ENCODE measurements around the gene ZNF280A.
A peak's percentile ranks its signal among the peaks of the same experiment; 100 is the strongest.
"Not testable (repeated sequence)": the region's sequence is repeated elsewhere in the genome, so short reads cannot be mapped to it uniquely, and the experiment has no call there.

ZNF280A gene

GRCh38 chr22:22510833-22511232, 9.2 kb downstream of the ZNF280A start:
- not testable (repeated sequence) for DNase-seq (ENCODE audit: low spot score)

DNA sequence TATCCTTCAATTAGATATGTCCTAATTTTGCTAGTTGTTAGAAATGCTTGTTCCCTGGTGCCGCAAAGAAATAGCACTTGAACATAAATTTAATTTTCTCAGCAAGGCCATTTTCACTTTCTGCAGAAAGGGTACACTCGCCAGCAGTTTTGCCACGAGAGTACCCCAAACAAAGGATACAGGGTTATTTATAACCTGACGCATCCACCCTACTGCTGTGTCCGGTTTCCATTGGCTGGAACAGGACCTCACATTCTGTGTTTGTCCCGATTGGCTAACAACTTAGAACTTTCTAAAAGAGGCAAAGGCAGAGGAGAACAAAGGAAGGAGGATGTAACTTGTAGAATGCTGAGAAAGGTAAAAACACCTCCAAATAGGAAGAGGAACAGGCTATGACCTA, 10.2 kb downstream of the ZNF280A start:
- not testable (repeated sequence) for DNase-seq (ENCODE audit: low spot score)

- DNase-seq (ENCODE audit: low spot score): peak; percentile 58
Observed at GRCh38 chr22:22508274-22509176, 11.5 kb downstream of the ZNF280A start, which contains the start of gene ZNF280B. Gene ZNF280B (minus strand): TSS chr22:22508742. CDS start chr22:22489398, 19,344 bp downstream.

GRCh38 chr22:22507743-22508273, 12.3 kb downstream of the ZNF280A start:
- no peak for DNase-seq (ENCODE audit: low spot score)

- DNase-seq (ENCODE audit: low spot score): no peak
Observed at GRCh38 chr22:22506736-22507135, 13.3 kb downstream of the ZNF280A start.

DNA sequence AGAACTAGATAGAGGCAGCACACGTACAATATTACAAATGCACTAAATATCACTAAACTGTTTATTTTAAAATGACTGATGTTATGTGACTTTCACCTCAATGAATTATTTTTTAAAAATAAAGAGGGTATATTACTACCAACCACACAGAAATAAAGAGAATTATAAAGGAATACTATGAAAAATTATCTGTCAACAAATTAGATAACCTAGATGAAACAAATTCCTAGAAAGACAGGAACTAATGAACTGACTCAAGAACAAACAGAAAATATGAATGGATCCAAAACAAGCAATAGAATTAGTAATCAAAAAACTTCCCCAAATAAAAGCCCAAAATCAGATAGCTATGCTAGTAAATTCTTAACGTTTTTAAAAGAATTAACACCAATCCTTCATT, 21.8 kb downstream of the ZNF280A start:
- DNase-seq (ENCODE audit: low spot score): no peak

DNA sequence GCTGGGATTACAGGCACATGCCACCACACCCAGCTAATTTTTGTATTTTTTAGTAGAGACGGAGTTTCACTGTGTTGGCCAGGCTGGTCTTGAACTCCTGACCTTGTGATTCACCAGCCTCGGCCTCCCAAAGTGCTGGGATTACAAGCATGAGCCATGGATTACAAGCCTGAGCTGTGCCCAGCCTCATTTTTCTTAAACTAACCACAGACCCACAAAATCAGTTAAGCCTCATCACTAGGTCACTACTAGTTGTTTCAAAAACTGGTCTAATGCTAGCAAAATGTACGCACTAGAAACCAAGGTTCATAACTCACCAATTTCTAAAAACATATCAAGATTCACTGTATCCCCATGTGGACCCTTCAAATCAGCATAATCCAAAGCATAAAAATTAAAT, 28.5 kb downstream of the ZNF280A start:
- DNase-seq (ENCODE audit: low spot score): not testable (repeated sequence)

DNA sequence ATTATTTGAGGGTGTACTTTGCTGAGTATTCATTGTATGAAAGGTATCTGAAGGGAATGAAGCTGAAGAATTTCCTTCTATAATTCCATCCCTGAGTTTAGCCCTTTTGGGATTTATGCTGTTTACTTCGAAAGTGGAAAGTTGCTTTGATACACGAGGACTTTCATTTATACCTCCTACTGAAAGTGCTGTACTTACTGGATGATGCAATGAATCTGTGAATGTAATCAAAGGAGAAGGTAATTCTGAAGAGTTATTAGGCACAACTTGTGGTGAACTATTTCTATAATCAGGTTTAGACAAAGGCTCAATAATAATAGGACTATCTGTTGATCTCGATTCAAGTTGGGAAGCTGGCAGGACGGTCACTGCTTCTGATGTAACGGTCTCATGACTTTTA, 31.3 kb downstream of the ZNF280A start:
- DNase-seq (ENCODE audit: low spot score): no peak

DNA sequence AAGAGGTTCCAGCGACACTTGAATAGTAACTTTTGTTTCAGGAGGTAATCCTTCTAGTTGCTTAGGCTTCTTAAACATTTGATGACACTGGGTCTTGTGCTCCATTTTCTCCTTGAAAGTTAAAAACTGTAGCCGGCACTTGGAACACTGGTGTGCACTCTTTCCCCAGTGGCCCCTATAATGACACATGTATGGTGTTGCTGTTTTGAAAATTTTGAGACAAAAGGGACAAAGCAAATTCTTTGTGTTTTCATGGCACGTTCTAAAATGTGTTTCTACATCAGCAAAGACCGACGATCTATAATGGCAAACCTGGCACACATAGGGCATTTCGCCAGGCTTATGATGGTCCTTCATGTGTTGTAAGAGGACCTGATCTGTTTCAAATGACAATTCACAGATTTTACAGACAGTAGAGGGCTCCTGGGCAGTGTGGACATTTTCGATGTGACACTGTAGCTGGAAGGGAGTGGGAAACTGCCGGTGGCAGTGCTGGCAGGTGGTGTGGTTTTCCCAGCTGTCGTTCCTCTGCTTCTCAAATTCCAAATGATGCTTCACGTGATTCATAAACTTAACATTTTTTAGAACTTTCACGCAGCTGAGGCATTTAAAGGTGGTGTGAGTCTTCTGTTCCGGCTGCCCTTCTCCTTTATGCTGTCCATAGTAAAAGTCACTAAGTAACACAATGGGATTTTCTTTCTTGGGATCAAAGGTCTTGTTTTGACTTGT, 32.0 kb downstream of the ZNF280A start:
- DNase-seq (ENCODE audit: low spot score): no peak

DNA sequence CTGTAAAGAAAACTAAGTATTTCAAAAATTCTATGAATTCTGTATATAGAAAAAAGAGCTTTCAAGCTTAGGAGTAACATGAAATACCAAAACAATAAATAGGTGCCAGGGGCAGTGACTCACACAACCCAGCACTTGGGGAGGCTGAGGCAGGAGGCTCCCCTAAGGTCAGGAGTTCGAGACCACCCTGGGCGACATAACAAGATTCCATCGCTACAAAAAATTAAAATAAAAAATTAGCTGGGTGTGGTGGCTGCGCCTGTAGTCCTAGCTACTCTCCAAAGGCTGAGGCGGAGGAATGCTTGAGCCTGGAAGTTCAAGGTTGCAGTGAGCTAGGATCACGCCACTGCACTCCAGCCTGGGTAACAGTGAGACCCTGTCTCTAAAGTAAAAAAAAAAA, 33.0 kb downstream of the ZNF280A start:
- DNase-seq (ENCODE audit: low spot score): no peak

DNA sequence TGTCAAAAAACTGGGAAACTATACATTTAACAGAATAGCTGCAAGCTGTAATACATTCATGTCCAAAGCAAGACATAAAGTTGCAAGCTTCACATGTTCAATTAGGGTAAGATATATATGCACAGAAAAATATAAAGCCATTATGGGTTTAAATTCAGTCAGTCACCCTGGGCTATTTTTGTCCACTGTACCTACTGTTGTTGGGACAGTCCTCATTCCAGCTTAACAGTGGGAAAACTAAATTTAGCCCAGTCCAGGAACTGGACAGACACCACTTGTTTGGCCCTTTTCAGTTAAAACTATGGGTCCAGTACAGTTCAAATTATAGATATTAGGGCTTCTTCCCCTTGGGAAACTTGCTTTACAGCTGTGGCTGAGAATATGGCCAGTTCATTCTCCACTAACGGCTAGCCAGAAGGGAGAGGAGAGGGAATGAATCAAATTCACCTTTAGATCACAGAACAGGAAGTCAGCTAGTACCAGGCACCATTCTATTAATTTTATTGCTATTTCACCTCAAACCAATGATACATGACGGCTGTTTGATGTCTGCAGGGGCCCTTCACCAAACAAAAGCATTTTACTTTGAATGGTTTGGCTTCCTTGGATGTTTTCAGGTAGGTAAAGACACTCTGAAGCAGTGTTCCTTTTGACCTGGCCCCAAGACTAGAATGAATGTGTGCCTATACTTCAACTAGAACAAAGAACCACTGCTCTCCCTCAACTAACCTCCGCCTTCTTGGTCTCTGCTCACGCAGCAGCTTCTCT, 33.8 kb downstream of the ZNF280A start:
- no peak for DNase-seq (ENCODE audit: low spot score)

- no peak for DNase-seq (ENCODE audit: low spot score)
Observed at GRCh38 chr22:22485524-22485923, 34.5 kb downstream of the ZNF280A start.

- DNase-seq (ENCODE audit: low spot score): no peak
Observed at GRCh38 chr22:22484023-22484422, 36.0 kb downstream of the ZNF280A start.

GRCh38 chr22:22480940-22481339, 39.1 kb downstream of the ZNF280A start:
- no peak for DNase-seq (ENCODE audit: low spot score)

- no peak for DNase-seq (ENCODE audit: low spot score)
Observed at GRCh38 chr22:22479999-22480532, 40.0 kb downstream of the ZNF280A start.

DNA sequence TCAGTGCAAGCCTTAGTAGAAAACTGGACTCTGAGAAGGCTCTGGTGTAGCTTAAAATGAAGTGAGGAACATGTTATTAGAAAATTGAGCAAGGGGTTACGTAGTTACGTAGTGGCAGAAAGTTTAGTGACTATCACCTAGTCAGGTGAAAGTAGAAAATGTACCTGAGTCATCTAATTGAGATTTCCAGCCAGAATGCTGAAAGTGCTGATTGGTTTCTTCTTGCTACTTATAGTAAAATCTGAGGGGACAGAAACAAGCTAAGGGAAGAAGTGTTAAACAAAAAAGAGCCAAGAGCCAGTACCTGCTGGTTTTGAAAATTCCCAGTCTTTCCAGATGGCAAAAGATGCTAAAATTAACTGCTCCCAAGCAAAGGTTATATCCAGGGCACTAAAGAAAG, 41.0 kb downstream of the ZNF280A start:
- DNase-seq (ENCODE audit: low spot score): no peak

GRCh38 chr22:22478470-22478869, 41.6 kb downstream of the ZNF280A start:
- no peak for DNase-seq (ENCODE audit: low spot score)

DNA sequence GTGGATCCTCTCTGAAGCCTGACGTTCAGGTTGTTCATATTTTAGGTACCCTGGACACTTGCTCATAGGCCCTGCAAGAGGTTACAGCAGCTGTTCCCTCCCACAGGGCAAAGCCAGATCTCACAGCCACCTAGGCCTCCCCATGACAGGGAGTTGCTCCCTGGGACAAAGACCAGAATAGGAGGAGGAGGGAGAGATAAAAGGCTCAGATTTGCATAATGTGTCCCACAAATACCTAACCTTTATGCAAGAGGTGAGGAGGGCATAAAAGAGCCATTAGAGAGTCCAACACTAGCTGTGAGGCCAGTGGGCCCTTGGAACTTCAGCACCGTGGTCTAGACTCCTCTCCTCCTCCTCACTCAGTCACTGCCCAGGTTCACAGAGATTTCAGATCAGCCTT, 45.3 kb downstream of the ZNF280A start:
- DNase-seq (ENCODE audit: low spot score): no peak

- not testable (repeated sequence) for DNase-seq (ENCODE audit: low spot score)
Observed at GRCh38 chr22:22471104-22471503, 49.0 kb downstream of the ZNF280A start.

- no peak for DNase-seq (ENCODE audit: low spot score)
Observed at GRCh38 chr22:22469527-22469926, 50.5 kb downstream of the ZNF280A start.

GRCh38 chr22:22468794-22469469, 51.1 kb downstream of the ZNF280A start:
- not testable (repeated sequence) for DNase-seq (ENCODE audit: low spot score)

Measured in AG08395 (cell line).